GM19099 (cell line): ENCODE measurements around the gene CD244.

ENCODE experiments used
- POLR2A ChIP-seq: IDR thresholded peaks from 3 replicates; pipeline ENCODE4 v1.6.1; 2011; ENCODE audit warnings: low read depth; ENCODE audit not compliant: insufficient read length; ENCODE audit errors: extremely low read depth

CD244 gene

DNA sequence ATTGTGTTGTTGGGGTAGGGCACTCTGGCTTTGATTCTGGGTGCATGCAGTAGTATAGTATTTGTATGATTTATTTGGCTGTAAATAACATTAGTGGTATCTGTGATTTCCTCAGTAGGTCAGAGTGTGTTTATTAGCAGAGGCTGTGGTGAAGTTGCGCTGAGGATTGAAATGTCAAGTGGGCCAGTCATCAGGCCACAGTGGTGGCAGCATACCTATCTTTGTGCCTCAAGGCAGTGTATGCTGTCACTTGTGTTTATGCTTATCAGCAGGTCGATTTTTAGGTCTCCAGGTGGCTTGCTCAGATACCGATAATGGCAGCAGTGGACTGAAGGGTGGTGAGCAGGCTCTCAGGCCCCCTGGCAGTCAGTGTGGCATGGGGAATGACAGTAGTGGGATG is 55.4 kb downstream of the CD244 start:
- no peak for TF ChIP-seq POLR2A

- TF ChIP-seq POLR2A = no peak
Measured at GRCh38 chr1:160806784-160807183, 55.9 kb downstream of the CD244 start.

DNA sequence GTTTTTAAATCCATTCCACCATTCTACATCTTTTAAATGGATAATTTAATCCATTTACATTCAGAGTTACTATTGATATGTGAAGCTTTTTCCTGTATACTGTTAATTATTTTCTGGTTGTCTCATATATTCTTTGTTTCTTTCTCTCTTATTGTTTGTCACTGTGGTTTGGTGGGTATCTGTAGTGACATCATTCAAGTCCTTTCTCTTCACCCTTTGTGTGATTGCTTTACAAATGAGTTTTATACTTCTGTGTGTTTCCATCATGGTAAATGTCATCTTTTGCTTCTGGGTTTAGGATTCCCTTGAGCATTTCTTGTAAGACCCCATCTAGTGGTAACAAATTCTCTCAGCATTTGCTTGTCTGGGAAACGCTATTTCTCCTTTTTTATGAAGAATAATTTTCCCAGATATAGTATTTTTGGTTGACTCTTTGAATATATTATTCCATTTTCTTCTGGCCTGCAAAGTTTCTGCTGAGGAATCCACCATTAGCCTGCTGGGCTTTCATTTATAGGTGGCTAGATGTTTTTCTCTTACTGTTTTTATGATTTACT is 56.5 kb downstream of the CD244 start:
- no peak for TF ChIP-seq POLR2A

GRCh38 chr1:160801836-160802580 is 60.7 kb downstream of the CD244 start:
- TF ChIP-seq POLR2A = no peak

- no peak for TF ChIP-seq POLR2A
Measured at GRCh38 chr1:160800645-160801408, 61.9 kb downstream of the CD244 start.

DNA sequence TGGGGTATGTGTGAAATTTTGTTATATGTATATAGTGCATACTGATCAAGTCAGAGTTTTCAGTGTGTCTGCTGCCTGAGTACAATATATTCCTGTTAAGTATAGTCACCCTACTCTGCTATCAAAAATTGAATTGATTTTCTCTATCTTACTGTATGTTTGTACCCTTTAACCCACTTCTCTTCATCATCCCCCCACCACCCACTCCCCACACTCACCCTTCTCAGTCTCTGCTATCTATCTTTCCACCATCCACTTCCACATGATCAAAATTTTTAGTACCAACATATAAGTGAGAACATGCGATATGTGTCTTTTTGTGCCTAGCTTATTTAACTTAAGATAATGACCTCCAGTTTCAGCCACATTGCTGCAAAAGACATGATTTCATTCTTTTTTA is 62.5 kb downstream of the CD244 start:
- no peak for TF ChIP-seq POLR2A

DNA sequence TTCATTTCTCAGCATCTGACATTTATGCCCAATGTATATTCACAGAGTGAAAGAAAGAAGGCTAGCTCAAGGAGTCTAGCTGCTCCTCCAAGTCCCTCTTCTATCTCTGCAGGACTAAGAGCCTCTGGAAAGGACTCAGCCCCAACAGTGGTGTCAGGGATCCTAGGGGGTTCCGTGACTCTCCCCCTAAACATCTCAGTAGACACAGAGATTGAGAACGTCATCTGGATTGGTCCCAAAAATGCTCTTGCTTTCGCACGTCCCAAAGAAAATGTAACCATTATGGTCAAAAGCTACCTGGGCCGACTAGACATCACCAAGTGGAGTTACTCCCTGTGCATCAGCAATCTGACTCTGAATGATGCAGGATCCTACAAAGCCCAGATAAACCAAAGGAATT is 63.0 kb downstream of the CD244 start:
- no peak for TF ChIP-seq POLR2A

DNA sequence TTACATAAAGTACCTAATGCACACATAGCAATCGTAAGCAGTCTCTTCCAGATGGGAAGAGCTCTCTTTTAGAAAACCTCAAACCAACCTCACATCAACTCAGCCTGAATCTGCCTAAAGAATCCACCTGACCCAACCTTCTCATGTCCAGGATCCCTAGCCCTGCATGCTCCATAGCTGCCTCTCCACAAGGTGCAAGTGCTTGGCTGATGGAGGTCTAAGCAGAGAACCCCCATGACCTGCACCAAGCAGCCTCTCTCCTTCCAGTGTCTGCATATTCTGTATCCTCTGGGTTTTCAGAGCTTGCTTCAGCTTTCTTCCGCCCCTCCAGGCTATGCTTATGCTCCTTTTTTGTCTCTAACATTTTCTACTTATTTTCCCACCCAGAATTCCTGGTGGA is 64.2 kb downstream of the CD244 start:
- no peak for TF ChIP-seq POLR2A

- TF ChIP-seq POLR2A = no peak
Measured at GRCh38 chr1:160797861-160798273, 64.8 kb downstream of the CD244 start.

GRCh38 chr1:160797271-160797709 is 65.4 kb downstream of the CD244 start:
- no peak for TF ChIP-seq POLR2A

DNA sequence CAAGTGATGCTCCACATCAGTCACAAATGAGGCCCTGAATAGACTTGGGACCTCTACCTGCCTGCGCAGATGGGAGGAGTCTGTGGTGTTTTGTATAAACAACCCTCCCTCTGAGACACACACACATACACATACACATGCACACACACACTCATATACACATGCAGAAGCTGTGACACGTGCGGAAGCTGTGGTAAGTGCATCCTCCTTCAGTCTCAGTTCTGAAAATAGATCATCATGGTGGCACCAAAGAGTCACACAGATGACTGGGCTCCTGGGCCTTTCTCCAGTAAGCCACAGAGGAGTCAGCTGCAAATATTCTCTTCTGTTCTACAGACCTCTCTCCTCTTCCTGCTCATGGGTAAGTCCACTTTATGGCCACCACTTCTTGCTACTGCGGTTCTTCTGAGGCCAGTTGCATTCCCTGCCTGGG is 66.7 kb downstream of the CD244 start, which contains the start of gene LY9:
Gene LY9 (plus strand): TSS at position 224 of the 433 bp plus-strand sequence. CDS start 14 bp downstream, at position 238.
- TF ChIP-seq POLR2A = peak; percentile 47

DNA sequence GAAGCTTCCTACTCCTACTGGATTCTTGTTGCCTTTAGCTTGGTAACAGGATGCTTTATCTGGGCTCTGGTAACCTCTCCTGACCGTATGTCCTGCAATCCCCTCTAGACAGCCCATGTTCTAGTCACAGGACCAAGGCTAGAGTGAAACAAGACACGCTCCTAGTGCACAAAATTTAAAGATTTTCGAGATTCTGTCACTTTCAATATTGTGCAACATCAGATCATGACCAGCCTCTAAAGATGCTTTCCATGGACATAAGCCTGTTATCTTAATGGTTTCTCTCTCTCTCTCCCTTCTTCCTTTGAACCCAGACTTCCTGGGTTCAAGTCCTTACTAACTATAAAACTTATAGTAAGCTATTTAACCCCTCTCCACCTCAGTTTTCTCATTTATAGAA is 68.3 kb downstream of the CD244 start:
- TF ChIP-seq POLR2A = no peak

GRCh38 chr1:160789702-160790611 is 72.7 kb downstream of the CD244 start:
- TF ChIP-seq POLR2A = peak; percentile 33

DNA sequence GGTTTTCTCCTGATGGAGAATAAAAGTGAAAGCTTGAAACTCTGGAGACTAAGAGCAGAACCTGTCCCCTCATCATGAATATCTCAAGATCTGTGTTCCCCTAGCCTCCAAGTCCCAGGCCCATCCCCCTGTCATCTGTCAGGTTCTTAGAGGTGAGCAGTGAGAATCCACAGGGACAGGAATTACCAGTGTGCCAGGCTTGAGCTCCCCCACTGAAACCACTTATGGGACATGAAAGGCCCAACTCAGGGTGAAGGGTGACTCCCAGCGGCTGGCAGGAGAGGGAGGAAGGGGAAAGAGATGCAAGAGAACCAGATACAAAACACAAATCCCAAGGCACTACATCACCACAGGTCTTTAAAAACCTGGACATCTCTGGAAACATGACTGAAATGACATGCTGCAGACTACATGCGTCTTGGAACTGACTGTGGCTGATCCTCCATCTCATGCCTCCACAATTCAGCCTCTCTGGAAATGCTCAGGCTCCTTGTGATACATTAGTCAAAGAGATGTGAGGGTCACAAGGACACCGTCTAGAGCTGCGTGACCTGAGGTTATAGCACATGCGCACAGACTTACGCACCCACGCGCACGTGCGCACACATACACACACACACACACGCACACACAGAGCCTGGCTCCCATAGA is 73.5 kb downstream of the CD244 start:
- TF ChIP-seq POLR2A = no peak
